Measurements from ENCODE around the gene MRPL40.

The MRPL40 gene

DNA sequence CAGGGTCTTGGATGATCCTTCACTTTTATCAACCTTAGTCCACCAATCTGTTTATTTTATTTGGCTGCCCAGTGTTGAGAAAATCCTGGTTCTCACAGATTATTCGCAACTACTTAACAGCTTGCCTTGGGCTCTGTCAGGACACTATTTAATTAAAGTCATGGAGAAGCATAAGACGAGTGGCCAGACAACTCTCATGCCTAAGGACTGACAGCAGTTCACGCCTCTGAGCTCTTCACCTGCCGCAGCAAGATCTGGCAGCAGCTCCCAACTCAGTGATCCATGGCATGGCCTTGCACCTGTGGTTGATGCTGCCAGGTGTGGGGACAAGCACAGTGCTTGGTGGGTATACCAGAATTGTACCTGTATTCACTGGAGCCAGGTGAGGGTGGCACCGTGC is 38.6 kb upstream of the MRPL40 start:
- in situ Hi-C loops (cut with MboI; ENCODE audit: low pct_unique_long_range_greater_than_20kb, low sequenced_read_pairs, unreplicated experiment): loop anchor here (10.0 kb wide), 1 partner anchor 241 kb away; no protein-coding TSS in a partner anchor
- TF ChIP-seq, protein P1, sequence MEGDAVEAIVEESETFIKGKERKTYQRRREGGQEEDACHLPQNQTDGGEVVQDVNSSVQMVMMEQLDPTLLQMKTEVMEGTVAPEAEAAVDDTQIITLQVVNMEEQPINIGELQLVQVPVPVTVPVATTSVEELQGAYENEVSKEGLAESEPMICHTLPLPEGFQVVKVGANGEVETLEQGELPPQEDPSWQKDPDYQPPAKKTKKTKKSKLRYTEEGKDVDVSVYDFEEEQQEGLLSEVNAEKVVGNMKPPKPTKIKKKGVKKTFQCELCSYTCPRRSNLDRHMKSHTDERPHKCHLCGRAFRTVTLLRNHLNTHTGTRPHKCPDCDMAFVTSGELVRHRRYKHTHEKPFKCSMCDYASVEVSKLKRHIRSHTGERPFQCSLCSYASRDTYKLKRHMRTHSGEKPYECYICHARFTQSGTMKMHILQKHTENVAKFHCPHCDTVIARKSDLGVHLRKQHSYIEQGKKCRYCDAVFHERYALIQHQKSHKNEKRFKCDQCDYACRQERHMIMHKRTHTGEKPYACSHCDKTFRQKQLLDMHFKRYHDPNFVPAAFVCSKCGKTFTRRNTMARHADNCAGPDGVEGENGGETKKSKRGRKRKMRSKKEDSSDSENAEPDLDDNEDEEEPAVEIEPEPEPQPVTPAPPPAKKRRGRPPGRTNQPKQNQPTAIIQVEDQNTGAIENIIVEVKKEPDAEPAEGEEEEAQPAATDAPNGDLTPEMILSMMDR (IDR thresholded peaks at IDR 0.05; ENCODE audit: extremely low read depth, insufficient read depth, missing control alignments): no peak
- DNase-seq (ENCODE audit: low spot score): no peak

DNA sequence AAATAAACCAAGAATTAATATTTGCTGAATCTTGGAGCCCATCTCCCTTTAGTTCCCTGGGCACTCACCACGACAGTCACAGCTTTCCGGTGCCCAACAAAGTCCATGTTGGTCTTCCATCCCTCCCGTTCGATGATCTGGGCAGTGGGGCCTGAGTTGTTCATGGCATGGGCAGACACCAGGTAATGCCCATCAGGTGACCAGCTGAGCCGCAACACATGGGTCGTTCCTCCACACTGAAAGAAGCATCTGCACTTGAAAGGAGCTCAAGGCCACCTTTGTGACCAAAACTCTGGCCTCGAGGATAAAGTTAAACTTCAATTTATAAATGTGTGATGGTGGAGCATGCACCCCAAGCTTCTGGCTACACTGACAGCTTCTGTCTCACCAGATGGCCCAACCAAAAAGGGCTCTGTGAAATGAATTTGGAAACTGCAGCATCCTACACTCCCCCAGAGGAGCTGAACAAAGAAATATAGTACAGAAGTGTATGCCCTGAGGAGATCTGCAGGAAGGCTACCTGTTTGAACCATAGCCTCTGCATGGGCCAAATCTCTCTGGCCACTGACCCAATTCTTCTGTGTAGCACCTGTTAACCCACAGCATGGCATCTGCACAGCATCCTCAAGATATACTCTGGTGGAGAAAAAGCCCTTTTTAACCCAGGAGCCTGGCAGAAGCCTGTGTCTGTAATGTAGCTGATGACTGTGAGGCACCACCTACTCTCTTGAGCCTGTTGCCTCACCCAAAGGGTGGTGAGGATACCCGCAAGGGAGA is 37.9 kb upstream of the MRPL40 start:
- TF ChIP-seq, protein P1 (IDR thresholded peaks at IDR 0.05; ENCODE audit: extremely low read depth, insufficient read depth, missing control alignments): no peak
- in situ Hi-C loops (cut with MboI; ENCODE audit: low pct_unique_long_range_greater_than_20kb, low sequenced_read_pairs, unreplicated experiment): loop anchor here (10.0 kb wide), 1 partner anchor 240 kb away; no protein-coding TSS in a partner anchor

GRCh38 chr22:19395276-19395675 is 37.1 kb upstream of the MRPL40 start:
- in situ Hi-C loops (cut with MboI; ENCODE audit: low pct_unique_long_range_greater_than_20kb, low sequenced_read_pairs, unreplicated experiment): loop anchor here (10.0 kb wide), 1 partner anchor 240 kb away; no protein-coding TSS in a partner anchor
- TF ChIP-seq, protein P1 (IDR thresholded peaks at IDR 0.05; ENCODE audit: extremely low read depth, insufficient read depth, missing control alignments): no peak
- no peak for DNase-seq (ENCODE audit: low spot score)

More for the DNA sequence above, 37.9 kb upstream of the MRPL40 start:
- no peak for DNase-seq (ENCODE audit: low spot score)

- TF ChIP-seq, protein P1 (IDR thresholded peaks at IDR 0.05; ENCODE audit: extremely low read depth, insufficient read depth, missing control alignments): no peak
- in situ Hi-C loops (cut with MboI; ENCODE audit: low pct_unique_long_range_greater_than_20kb, low sequenced_read_pairs, unreplicated experiment): loop anchor here (10.0 kb wide), 1 partner anchor 238 kb away; no protein-coding TSS in a partner anchor
- no peak for DNase-seq (ENCODE audit: low spot score)
Observed at GRCh38 chr22:19396561-19396933, 35.8 kb upstream of the MRPL40 start.

- in situ Hi-C loops (cut with MboI; ENCODE audit: low pct_unique_long_range_greater_than_20kb, low sequenced_read_pairs, unreplicated experiment): loop anchor here (10.0 kb wide), 1 partner anchor 238 kb away; no protein-coding TSS in a partner anchor
- no peak for DNase-seq (ENCODE audit: low spot score)
- TF ChIP-seq, protein P1 (IDR thresholded peaks at IDR 0.05; ENCODE audit: extremely low read depth, insufficient read depth, missing control alignments): no peak
Observed at GRCh38 chr22:19396934-19397733, 35.2 kb upstream of the MRPL40 start.

DNA sequence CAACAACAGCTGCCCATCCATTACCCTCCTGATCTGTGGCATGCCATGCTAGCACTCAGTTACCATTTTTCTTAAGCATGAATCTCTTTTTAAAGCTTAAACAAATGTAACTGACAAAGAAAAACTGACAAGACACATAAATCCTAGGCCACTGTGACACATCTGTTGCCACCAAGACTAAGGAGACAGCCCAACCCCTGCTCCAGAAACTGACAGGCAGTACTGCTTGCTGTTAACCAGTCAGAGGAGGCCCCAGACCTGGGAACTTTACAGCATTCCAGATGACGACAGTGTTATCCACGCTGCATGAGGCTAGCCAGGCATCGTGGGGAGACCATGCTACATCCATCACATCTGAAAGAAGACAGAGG is 34.6 kb upstream of the MRPL40 start:
- TF ChIP-seq, protein P1 (IDR thresholded peaks at IDR 0.05; ENCODE audit: extremely low read depth, insufficient read depth, missing control alignments): no peak
- in situ Hi-C loops (cut with MboI; ENCODE audit: low pct_unique_long_range_greater_than_20kb, low sequenced_read_pairs, unreplicated experiment): loop anchor here (10.0 kb wide), 1 partner anchor 237 kb away; no protein-coding TSS in a partner anchor
- no peak for DNase-seq (ENCODE audit: low spot score)

Measured in GM13977 (cell line).